Smooth muscle cell (in vitro differentiated cells): ENCODE results near the gene ERP29. TPM values are rescaled to one million over a fixed set of nuclear protein-coding genes. Genes with fewer than 3 reads are reported as not detected.

Experiments used
- DNase-seq: peaks from one replicate; lab custom pipeline; 2025; ENCODE audit not compliant: unreplicated experiment; lab: John Stamatoyannopoulos, UW
- H2AFZ ChIP-seq: fragments of 200-600 bp; sonication (generic); 2 replicates; pipeline ENCODE4 v1.6.0; 2016; ENCODE audit warnings: antibody characterized with exemption, low read depth, mild to moderate bottlenecking
- H3F3A ChIP-seq: fragments of 200-600 bp; sonication (generic); 2 replicates; pipeline ENCODE4 v1.6.0; 2017; ENCODE audit warnings: antibody characterized with exemption, low read depth
- H3K27ac ChIP-seq: fragments of 200-600 bp; sonication (generic); 2 replicates; pipeline ENCODE4 v1.5.1; 2016; ENCODE audit warnings: low read depth, mild to moderate bottlenecking
- H3K27me3 ChIP-seq: fragments of 200-600 bp; sonication (generic); 2 replicates; pipeline ENCODE4 v1.6.1; 2016; ENCODE audit warnings: low read depth, mild to moderate bottlenecking
- H3K36me3 ChIP-seq: fragments of 200-600 bp; sonication (generic); 2 replicates; pipeline ENCODE4 v1.5.1; 2016; ENCODE audit warnings: low read depth
- H3K4me1 ChIP-seq: fragments of 200-600 bp; sonication (generic); 2 replicates; pipeline ENCODE4 v1.5.1; 2016; ENCODE audit warnings: low read depth
- H3K4me2 ChIP-seq: fragments of 200-600 bp; sonication (generic); 2 replicates; pipeline ENCODE4 v1.6.0; 2016; ENCODE audit warnings: mild to moderate bottlenecking
- H3K4me3 ChIP-seq: fragments of 200-600 bp; sonication (generic); 2 replicates; pipeline ENCODE4 v1.5.1; 2016; ENCODE audit warnings: mild to moderate bottlenecking
- H3K79me2 ChIP-seq: fragments of 200-600 bp; sonication (generic); 2 replicates; pipeline ENCODE4 v1.6.0; 2016; ENCODE audit warnings: low read depth, mild to moderate bottlenecking
- H3K9ac ChIP-seq: fragments of 200-600 bp; sonication (generic); 2 replicates; pipeline ENCODE4 v1.6.0; 2016; ENCODE audit warnings: low read depth
- H3K9me3 ChIP-seq: fragments of 200-600 bp; sonication (generic); replicated peaks from 2 replicates; pipeline ENCODE4 v1.5.1; 2016; ENCODE audit warnings: low read depth
- H4K20me1 ChIP-seq: fragments of 200-600 bp; sonication (generic); 2 replicates; pipeline ENCODE4 v1.6.0; 2016; ENCODE audit warnings: low read depth
- WGBS: methylation state at CpG from one replicate; pipeline ENCODE4 v1.1.7; 2016; ENCODE audit warnings: low lambda C conversion rate; 5-methylcytosine and 5-hydroxymethylcytosine counted together
- polyA plus RNA-seq: library from polyadenylated mRNA; unstranded; fragments of >200 nt; fragmentation: Nextera tagmentation; extraction: Ambion mirVana; gene quantifications from 2 replicates; pipeline ENCODE4 v1.2.1, GENCODE V29; 2016
- total RNA-seq: library from RNA; depleted of rRNA; stranded (reverse); fragments of >200 nt; gene quantifications from 2 replicates; pipeline ENCODE4 v1.2.3, GENCODE V29; 2014
- TF ChIP-seq, protein P1 (sequence below): fragments of 200-600 bp; sonication (generic); IDR thresholded peaks from 2 replicates; pipeline ENCODE4 v1.5.1; 2017; ENCODE audit warnings: borderline replicate concordance, mild to moderate bottlenecking, antibody characterized with exemption; ENCODE audit not compliant: insufficient read depth, poor library complexity, severe bottlenecking

ERP29 gene
- total and polyA plus RNA-seq, 2 experiments from 2014 or later = 44.2 to 118 TPM

DNA sequence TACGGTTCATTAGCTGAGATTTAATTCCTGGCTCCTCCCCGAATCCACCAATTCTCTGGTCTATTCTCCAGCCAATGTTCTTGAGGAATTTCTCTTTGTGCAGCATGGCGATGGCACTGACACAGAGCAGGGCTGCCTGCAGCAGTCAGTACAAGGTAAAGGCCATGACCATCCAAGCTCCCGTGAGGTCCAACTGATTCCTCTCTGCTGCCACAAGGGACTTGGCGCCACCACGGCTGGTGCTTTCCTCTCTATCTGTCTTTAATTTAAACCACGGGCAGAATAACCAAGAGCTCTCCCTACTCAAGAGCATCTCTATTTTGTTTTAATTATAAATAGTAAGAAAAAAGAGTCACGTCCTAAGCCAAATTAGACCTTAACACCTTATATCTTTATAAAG is 12.4 kb upstream of the ERP29 start:
- no peak for DNase-seq
- WGBS = 92% methylated on average over 8 of the region's 8 CpGs
- H3K4me3 ChIP-seq = no peak overlapping the region
- no peaks in the 10 kb centered on the region for H3K9me3 ChIP-seq
- TF ChIP-seq, protein P1, sequence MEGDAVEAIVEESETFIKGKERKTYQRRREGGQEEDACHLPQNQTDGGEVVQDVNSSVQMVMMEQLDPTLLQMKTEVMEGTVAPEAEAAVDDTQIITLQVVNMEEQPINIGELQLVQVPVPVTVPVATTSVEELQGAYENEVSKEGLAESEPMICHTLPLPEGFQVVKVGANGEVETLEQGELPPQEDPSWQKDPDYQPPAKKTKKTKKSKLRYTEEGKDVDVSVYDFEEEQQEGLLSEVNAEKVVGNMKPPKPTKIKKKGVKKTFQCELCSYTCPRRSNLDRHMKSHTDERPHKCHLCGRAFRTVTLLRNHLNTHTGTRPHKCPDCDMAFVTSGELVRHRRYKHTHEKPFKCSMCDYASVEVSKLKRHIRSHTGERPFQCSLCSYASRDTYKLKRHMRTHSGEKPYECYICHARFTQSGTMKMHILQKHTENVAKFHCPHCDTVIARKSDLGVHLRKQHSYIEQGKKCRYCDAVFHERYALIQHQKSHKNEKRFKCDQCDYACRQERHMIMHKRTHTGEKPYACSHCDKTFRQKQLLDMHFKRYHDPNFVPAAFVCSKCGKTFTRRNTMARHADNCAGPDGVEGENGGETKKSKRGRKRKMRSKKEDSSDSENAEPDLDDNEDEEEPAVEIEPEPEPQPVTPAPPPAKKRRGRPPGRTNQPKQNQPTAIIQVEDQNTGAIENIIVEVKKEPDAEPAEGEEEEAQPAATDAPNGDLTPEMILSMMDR = no peak
- H3K4me2 ChIP-seq = no peak overlapping the region
- H3K36me3 ChIP-seq = no peaks in the 10 kb centered on the region
- H3K9ac ChIP-seq = no peak overlapping the region
- no peaks in the 10 kb centered on the region for H4K20me1 ChIP-seq
- H3F3A ChIP-seq = no peaks in the 10 kb centered on the region
- H3K27ac ChIP-seq = no peak overlapping the region
- H3K79me2 ChIP-seq = no peaks in the 10 kb centered on the region
- no peaks in the 10 kb centered on the region for H3K27me3 ChIP-seq
- H3K4me1 ChIP-seq = no peaks in the 10 kb centered on the region
- no peak overlapping the region for H2AFZ ChIP-seq

DNA sequence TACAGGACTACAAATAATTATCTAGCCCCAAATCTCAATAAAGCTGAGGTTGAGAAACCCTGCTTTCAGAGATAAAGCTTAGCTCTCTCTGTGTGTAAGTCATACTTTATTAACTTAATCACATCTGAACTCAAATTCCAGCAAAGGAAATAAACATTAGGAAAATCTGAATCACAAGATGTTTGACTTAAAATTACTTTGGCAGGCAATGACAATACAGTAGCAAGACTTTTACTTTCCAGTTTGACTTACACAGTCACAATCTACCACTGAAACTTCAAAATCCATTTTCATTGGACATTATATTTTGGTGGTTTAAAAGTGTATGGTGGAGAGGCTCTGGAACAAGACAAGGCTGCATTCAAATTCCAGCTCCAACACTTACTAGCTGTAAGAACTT is 11.7 kb upstream of the ERP29 start:
- no peak for DNase-seq

DNA sequence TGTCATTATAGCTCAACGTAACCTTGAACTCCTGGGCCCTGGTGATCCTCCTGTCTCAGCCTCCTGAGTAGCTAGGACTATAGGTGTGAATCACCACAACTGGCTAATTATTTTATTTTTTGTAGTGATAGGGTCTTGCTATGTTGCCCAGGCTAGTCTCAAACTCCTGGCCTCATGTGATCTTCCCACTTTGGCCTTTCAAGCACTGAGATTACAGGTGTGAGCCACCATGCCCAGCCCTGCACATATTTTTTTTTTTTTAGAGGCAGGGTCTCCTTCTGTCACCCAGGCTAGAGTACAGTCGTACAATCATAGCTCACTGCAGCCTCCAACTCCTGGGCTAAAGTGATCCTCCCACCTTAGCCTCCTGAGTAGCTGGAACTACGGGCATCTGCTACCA is 9.2 kb upstream of the ERP29 start:
- H3K4me3 ChIP-seq = no peak overlapping the region
- H3K9me3 ChIP-seq = no peaks in the 10 kb centered on the region
- H4K20me1 ChIP-seq = no peaks in the 10 kb centered on the region
- no peak for DNase-seq
- TF ChIP-seq, protein P1 = no peak
- H3K27me3 ChIP-seq = no peaks in the 10 kb centered on the region
- no peak overlapping the region for H3K27ac ChIP-seq
- H3K9ac ChIP-seq = no peak overlapping the region
- 96% methylated on average over 3 of the region's 3 CpGs for WGBS
- no peak overlapping the region for H3K4me2 ChIP-seq
- no peaks in the 10 kb centered on the region for H3K36me3 ChIP-seq
- no peaks in the 10 kb centered on the region for H3K4me1 ChIP-seq
- H3K79me2 ChIP-seq = no peaks in the 10 kb centered on the region
- no peak overlapping the region for H2AFZ ChIP-seq
- H3F3A ChIP-seq = no peaks in the 10 kb centered on the region

More for the DNA sequence above, 11.7 kb upstream of the ERP29 start:
- H3F3A ChIP-seq = no peaks in the 10 kb centered on the region
- no peaks in the 10 kb centered on the region for H3K4me1 ChIP-seq
- H3K27ac ChIP-seq = no peak overlapping the region
- TF ChIP-seq, protein P1 = no peak
- H4K20me1 ChIP-seq = no peaks in the 10 kb centered on the region
- no peaks in the 10 kb centered on the region for H3K79me2 ChIP-seq
- H3K9me3 ChIP-seq = no peaks in the 10 kb centered on the region
- H3K27me3 ChIP-seq = no peaks in the 10 kb centered on the region
- no peak overlapping the region for H3K4me2 ChIP-seq
- H2AFZ ChIP-seq = no peak overlapping the region
- H3K36me3 ChIP-seq = no peaks in the 10 kb centered on the region
- no peak overlapping the region for H3K9ac ChIP-seq
- no peak overlapping the region for H3K4me3 ChIP-seq
